ENCODE data around the gene MRNIP.

The MRNIP gene

GRCh38 chr5:179814090-179814489 lies 44.5 kb downstream of the MRNIP start:
- TF ChIP-seq FOXP2 (optimal IDR thresholded peaks at IDR 0.05; ENCODE audit: borderline replicate concordance, extremely low read depth, extremely low read length, insufficient read depth) (no peak), POLR2AphosphoS5 (IDR thresholded peaks at IDR 0.05; ENCODE audit: low read depth, low read length) (no peak), SIN3A (IDR thresholded peaks at IDR 0.05; ENCODE audit: borderline replicate concordance, insufficient read depth, low read length) (no peak), REST (IDR thresholded peaks at IDR 0.05; ENCODE audit: insufficient read depth in 1 of 2, low read depth in 2 of 2, low read length in 2 of 2) (no peak), TAF1 (IDR thresholded peaks at IDR 0.05; ENCODE audit: borderline replicate concordance, insufficient read depth, low read length) (no peak)

- TF ChIP-seq POLR2AphosphoS5 (IDR thresholded peaks at IDR 0.05; ENCODE audit: low read depth, low read length) (no peak), FOXP2 (optimal IDR thresholded peaks at IDR 0.05; ENCODE audit: borderline replicate concordance, extremely low read depth, extremely low read length, insufficient read depth) (no peak), REST (IDR thresholded peaks at IDR 0.05; ENCODE audit: insufficient read depth in 1 of 2, low read depth in 2 of 2, low read length in 2 of 2) (no peak), TAF1 (IDR thresholded peaks at IDR 0.05; ENCODE audit: borderline replicate concordance, insufficient read depth, low read length) (no peak), SIN3A (IDR thresholded peaks at IDR 0.05; ENCODE audit: borderline replicate concordance, insufficient read depth, low read length) (no peak)
These were observed 45.5 kb downstream of the MRNIP start for GRCh38 chr5:179812997-179813607.

GRCh38 chr5:179812135-179812825 lies 46.3 kb downstream of the MRNIP start:
- TF ChIP-seq SIN3A (IDR thresholded peaks at IDR 0.05; ENCODE audit: borderline replicate concordance, insufficient read depth, low read length) (no peak), POLR2AphosphoS5 (IDR thresholded peaks at IDR 0.05; ENCODE audit: low read depth, low read length) (no peak), FOXP2 (optimal IDR thresholded peaks at IDR 0.05; ENCODE audit: borderline replicate concordance, extremely low read depth, extremely low read length, insufficient read depth) (no peak), TAF1 (IDR thresholded peaks at IDR 0.05; ENCODE audit: borderline replicate concordance, insufficient read depth, low read length) (no peak), REST (IDR thresholded peaks at IDR 0.05; ENCODE audit: insufficient read depth in 1 of 2, low read depth in 2 of 2, low read length in 2 of 2) (no peak)

- TF ChIP-seq SIN3A (IDR thresholded peaks at IDR 0.05; ENCODE audit: borderline replicate concordance, insufficient read depth, low read length) (no peak), REST (IDR thresholded peaks at IDR 0.05; ENCODE audit: insufficient read depth in 1 of 2, low read depth in 2 of 2, low read length in 2 of 2) (peak in 1 of 2 experiments; percentile 51; a peak in 1 of 4 replicates), FOXP2 (optimal IDR thresholded peaks at IDR 0.05; ENCODE audit: borderline replicate concordance, extremely low read depth, extremely low read length, insufficient read depth) (no peak), POLR2AphosphoS5 (IDR thresholded peaks at IDR 0.05; ENCODE audit: low read depth, low read length) (no peak), TAF1 (IDR thresholded peaks at IDR 0.05; ENCODE audit: borderline replicate concordance, insufficient read depth, low read length) (peak; percentile 83)
These were observed 52.2 kb downstream of the MRNIP start, which contains the start of gene MGAT4B for GRCh38 chr5:179806250-179807048. Gene MGAT4B, minus strand, starts transcription at chr5:179806866. Its CDS starts 283 bp downstream, at chr5:179806583.

Measured in PFSK-1 (cell line).